ENCODE results near the gene GNRHR.

GRCh38 chr4:67714955-67715354, 39.2 kb downstream of the GNRHR start:
- TF ChIP-seq CTCF (conservative IDR thresholded peaks at IDR 0.05) = peak; percentile 8
- no peak for TF ChIP-seq ZFX (IDR thresholded peaks at IDR 0.05)

Measured in C4-2B (cell line).